Lower lobe of right lung (tissue), 2 donors: ENCODE measurements around the gene SRPK1. TPM values are rescaled to one million over a fixed set of nuclear protein-coding genes. Genes with fewer than 3 reads are reported as not detected.

Experiments used
- ATAC-seq, 2 donors: fragments of 200-7000 bp; cut with Tn5 transposase; one replicate each; pipeline ENCODE4 v1.9.1; 2020 to 2022; ENCODE audit warnings: mild to moderate bottlenecking in 2 of 2, moderate library complexity in 2 of 2
- DNase-seq: peaks from one replicate; pipeline ENCODE4 v3.0.0-alpha.2; 2020
- H3K27ac ChIP-seq: fragments of 200-600 bp; one replicate; pipeline ENCODE4 v1.8.0; 2022
- H3K27me3 ChIP-seq: fragments of 200-600 bp; one replicate; pipeline ENCODE4 v1.8.0; 2022; ENCODE audit warnings: low read depth
- H3K36me3 ChIP-seq: fragments of 200-600 bp; one replicate; pipeline ENCODE4 v1.8.0; 2022; ENCODE audit warnings: mild to moderate bottlenecking
- H3K4me1 ChIP-seq: fragments of 200-600 bp; one replicate; pipeline ENCODE4 v1.8.0; 2022
- H3K4me3 ChIP-seq: fragments of 200-600 bp; one replicate; pipeline ENCODE4 v1.8.0; 2022; ENCODE audit warnings: mild to moderate bottlenecking
- H3K9me3 ChIP-seq: fragments of 200-600 bp; one replicate; pipeline ENCODE4 v1.8.0; 2022
- intact Hi-C: fragments of 100-400 bp; cut with DNase I; formaldehyde crosslinking; loops from one replicate; pipeline ENCODE4 v1.11.0; 2022
- total RNA-seq: library from RNA; stranded (reverse); fragmentation: NEBNext Ultra II Directional; extraction: Animal tissue kit (Norgen Biotek cat#: 25700); gene quantifications from one replicate; pipeline ENCODE4 v1.2.1, GENCODE V29; 2021
- TF ChIP-seq, protein P1 (sequence below): fragments of 200-600 bp; IDR thresholded peaks from one replicate; pipeline ENCODE4 v1.8.0; 2022; ENCODE audit warnings: antibody characterized with exemption, mild to moderate bottlenecking
- donor health status: DM: no; HTN: yes; CAD: no; lungs with severe emphysema.

Gene SRPK1
- total RNA-seq, 1 donor from 2014 or later, result 30.9 TPM

DNA sequence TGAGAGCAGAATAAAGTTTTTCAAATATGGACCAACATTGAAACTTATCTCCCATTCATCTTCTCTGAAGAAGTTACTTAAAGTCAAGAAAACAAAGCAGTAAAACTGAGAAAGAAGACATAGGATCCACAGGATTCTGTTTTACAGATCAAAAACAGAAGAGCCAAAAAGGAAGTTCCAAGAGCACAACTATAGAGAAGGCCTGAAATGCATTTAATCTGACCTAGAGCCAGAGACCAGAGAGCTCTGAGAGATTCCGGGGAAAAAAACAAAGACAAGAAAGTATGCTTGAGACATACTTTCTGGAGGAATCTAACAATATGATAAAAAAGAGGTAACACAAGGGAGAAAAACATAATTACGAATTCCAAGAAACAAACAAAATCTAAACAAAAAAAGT, 26.1 kb downstream of the SRPK1 start:
- no peak for ATAC-seq
- Histone ChIP-seq H3K4me3 (no peak overlapping the region), H3K4me1 (no peaks in the 10 kb centered on the region), H3K36me3 (peaks cover 6% of the 10 kb centered on the region), H3K27ac (no peak overlapping the region), H3K9me3 (no peaks in the 10 kb centered on the region), H3K27me3 (no peaks in the 10 kb centered on the region)
- intact Hi-C loops, result no loop called here
- no peak for DNase-seq
- TF ChIP-seq, protein P1, sequence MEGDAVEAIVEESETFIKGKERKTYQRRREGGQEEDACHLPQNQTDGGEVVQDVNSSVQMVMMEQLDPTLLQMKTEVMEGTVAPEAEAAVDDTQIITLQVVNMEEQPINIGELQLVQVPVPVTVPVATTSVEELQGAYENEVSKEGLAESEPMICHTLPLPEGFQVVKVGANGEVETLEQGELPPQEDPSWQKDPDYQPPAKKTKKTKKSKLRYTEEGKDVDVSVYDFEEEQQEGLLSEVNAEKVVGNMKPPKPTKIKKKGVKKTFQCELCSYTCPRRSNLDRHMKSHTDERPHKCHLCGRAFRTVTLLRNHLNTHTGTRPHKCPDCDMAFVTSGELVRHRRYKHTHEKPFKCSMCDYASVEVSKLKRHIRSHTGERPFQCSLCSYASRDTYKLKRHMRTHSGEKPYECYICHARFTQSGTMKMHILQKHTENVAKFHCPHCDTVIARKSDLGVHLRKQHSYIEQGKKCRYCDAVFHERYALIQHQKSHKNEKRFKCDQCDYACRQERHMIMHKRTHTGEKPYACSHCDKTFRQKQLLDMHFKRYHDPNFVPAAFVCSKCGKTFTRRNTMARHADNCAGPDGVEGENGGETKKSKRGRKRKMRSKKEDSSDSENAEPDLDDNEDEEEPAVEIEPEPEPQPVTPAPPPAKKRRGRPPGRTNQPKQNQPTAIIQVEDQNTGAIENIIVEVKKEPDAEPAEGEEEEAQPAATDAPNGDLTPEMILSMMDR, result no peak

DNA sequence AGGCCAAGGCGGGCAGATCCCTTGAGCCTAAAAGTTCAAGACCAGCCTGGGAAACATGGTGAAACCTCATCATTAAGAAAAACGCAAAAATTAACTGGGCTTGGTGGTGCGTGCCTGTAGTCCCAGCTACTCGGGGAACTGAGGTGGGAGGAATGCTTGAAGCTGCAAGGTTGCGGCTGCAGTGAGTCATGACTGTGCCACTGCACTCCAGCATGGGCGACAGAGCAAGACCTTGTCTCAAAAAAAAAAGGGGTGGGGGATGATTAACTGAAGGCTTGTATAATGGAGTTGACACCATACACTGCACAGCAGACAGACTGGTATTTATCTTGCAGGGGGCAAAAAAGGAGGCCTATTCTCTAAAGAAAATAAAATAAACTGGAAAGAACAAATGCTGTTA, 27.7 kb downstream of the SRPK1 start:
- H3K27me3 ChIP-seq, result no peaks in the 10 kb centered on the region
- intact Hi-C loops, result no loop called here
- H3K27ac ChIP-seq, result no peak overlapping the region
- TF ChIP-seq, protein P1, result no peak
- DNase-seq (no peak), ATAC-seq (no peak)
- H3K4me3 ChIP-seq, result no peak overlapping the region
- peaks cover 13% of the 10 kb centered on the region for H3K36me3 ChIP-seq
- no peaks in the 10 kb centered on the region for H3K9me3 ChIP-seq
- H3K4me1 ChIP-seq, result no peaks in the 10 kb centered on the region

DNA sequence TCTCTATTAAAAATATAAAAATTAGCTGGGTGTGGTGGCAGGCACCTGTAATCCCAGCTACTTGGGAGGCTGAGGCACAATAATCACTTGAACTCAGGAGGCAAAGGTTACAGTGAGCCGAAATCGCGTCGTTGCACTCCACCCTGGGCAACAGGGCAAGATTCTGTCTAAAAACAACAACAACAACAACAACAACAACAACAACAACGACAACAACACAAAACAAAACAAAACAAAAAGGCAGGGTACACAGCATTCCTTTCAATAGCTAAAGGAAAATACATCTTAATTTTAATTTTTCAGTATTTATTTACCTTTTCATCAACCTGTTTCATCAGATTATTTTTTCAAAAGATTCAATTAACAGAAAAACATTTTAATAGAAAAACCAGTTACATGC, 28.4 kb downstream of the SRPK1 start:
- Histone ChIP-seq H3K9me3 (no peaks in the 10 kb centered on the region), H3K4me3 (no peak overlapping the region), H3K36me3 (peaks cover 21% of the 10 kb centered on the region), H3K4me1 (no peaks in the 10 kb centered on the region), H3K27me3 (no peaks in the 10 kb centered on the region), H3K27ac (no peak overlapping the region)
- ATAC-seq (no peak), DNase-seq (no peak)
- TF ChIP-seq, protein P1, result no peak
- intact Hi-C loops, result no loop called here

DNA sequence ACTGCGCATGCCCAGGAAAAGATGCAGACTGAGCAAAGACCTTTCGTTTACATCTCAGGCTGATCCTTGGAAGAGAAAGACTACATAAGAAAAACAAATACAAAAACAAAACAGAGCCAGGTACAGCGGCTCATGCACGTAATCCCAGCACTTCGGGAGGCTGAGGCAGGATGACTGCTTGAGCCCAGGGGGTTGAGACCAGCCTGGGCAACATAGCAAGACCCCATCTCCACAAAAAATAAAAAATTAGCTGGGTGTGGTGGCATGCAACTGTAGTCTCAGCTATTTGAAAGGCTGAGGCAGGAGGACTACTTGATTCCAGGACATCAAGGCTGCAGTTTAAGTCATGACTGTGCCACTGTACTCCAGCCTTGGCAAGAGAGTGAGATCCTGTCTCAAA, 41.7 kb downstream of the SRPK1 start:
- DNase-seq (no peak), ATAC-seq (no peak)
- Histone ChIP-seq H3K27me3 (no peaks in the 10 kb centered on the region), H3K4me1 (no peaks in the 10 kb centered on the region), H3K36me3 (peaks cover 11% of the 10 kb centered on the region), H3K9me3 (peaks cover 16% of the 10 kb centered on the region), H3K27ac (no peak overlapping the region), H3K4me3 (no peak overlapping the region)
- TF ChIP-seq, protein P1, result no peak
- intact Hi-C loops, result no loop called here

DNA sequence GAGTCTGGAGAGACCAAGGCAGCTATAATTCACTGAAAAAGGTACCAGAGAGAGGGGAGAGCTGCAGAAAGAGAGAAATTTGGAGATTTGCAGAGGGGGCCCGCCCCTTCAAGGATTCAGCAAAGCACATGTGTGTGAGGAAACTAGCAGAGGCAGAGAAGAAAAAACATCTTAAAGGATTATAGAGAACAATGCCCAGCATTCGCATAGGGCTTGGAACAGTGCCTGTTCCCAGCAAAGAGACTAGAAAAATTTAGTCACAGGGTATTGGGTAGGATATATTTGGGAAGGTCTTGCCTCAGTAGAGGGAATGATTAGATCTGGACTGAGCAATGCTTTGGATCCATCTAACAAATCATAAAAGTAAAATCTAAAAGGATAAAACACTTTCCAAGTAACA, 44.0 kb downstream of the SRPK1 start:
- TF ChIP-seq, protein P1, result no peak
- Histone ChIP-seq H3K27ac (no peak overlapping the region), H3K27me3 (no peaks in the 10 kb centered on the region), H3K4me1 (no peaks in the 10 kb centered on the region), H3K36me3 (peaks cover 12% of the 10 kb centered on the region), H3K9me3 (peaks cover 16% of the 10 kb centered on the region), H3K4me3 (no peak overlapping the region)
- intact Hi-C loops, result no loop called here
- ATAC-seq, result no peak
- no peak for DNase-seq

DNA sequence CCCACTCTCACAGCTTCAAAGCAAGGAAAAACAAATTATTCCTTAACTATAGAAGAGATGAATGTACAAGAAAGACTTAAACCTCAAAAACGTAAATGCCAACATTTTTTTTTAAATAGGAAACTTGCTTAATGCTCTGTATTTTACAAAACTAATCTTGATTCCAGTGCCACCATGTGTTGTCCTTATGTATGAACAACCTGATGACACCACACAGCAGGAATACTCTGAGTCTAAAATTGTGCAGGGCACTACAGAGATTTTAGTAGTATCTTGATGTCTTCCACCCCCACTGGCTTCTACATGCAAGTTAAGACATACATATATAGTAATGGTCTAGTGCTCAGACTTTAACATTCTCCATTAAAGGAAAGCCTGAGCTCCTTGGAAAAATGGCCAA, 46.2 kb downstream of the SRPK1 start:
- Histone ChIP-seq H3K4me3 (no peak overlapping the region), H3K4me1 (no peaks in the 10 kb centered on the region), H3K27ac (no peak overlapping the region), H3K36me3 (peaks cover 22% of the 10 kb centered on the region), H3K27me3 (no peaks in the 10 kb centered on the region), H3K9me3 (no peaks in the 10 kb centered on the region)
- ATAC-seq (no peak), DNase-seq (no peak)
- intact Hi-C loops, result no loop called here
- TF ChIP-seq, protein P1, result no peak
